NOMO-1 treated with dmso at 0.1 percent for 144 hours (cell line): ENCODE data around the gene CAPN12.

Source experiments
- DNase-seq: peaks from one replicate; lab custom pipeline; 2025; ENCODE audit not compliant: unreplicated experiment; lab: John Stamatoyannopoulos, UW

The CAPN12 gene

DNA sequence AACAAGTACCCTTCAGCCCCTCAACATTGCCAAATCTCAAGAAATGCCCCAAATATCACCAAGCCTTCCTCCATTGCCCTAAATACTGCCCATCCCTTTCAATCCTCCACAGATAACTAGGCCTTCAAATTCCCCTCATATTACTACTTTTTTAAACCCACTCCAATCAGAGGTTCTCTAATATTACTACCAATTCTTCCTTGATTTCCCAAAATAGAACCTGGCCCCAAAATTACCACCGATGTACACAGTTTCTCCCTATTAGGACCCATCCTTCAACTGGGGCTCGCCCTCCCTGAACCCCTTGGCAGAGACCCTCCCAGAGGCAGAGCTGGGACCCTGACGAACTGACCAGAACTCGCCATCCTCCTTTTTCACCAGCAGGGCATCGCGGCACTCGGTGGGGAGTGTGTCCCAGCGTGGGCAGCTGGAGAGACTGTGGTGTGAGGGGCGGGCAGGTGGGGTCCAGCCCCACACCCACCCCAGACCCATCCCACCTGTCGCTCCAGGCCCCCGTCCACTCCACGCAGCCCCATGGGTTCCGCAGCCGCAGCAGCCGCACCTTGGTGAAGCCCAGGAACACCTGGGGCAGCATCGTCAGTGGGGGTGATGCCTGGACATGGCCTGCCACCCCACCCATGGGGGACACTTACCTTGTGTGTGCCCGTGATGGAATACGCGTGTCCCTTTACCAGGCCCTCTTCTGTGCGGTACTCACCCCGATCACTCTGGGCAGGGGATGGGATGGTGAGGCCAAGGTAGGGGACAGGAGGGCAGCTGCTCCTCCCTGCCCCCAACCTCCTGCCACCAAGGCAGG lies 6.1 kb downstream of the CAPN12 start:
- DNase-seq: no peak

DNA sequence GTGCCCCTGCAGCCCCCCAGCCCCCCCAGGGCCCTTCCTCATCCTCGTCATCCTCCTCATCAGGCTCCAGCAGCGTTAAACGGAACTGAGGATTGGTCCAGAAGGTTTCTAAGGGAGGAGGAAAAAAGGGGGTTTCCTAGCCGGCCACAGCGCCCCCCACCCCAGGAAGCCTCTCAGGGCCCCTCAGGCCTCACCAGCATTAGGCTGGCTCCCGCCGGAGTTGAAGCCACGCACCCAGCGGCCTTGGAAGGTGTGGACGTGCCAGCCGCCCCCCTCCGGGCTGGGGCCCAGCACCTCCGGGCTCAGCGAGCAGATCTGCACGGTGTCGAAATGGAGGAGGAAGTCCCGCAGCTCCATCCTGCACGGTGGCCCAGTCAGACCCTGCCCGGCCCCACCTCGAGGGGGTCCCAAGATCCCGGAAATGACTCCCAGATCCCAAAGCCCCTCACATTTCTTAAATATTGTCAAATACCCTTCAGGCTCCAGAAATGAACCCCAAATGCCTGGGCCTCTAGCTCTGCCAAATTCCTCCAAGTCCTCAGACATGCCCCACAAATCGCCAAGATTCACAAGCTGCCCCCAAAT lies 6.9 kb downstream of the CAPN12 start:
- no peak for DNase-seq

DNA sequence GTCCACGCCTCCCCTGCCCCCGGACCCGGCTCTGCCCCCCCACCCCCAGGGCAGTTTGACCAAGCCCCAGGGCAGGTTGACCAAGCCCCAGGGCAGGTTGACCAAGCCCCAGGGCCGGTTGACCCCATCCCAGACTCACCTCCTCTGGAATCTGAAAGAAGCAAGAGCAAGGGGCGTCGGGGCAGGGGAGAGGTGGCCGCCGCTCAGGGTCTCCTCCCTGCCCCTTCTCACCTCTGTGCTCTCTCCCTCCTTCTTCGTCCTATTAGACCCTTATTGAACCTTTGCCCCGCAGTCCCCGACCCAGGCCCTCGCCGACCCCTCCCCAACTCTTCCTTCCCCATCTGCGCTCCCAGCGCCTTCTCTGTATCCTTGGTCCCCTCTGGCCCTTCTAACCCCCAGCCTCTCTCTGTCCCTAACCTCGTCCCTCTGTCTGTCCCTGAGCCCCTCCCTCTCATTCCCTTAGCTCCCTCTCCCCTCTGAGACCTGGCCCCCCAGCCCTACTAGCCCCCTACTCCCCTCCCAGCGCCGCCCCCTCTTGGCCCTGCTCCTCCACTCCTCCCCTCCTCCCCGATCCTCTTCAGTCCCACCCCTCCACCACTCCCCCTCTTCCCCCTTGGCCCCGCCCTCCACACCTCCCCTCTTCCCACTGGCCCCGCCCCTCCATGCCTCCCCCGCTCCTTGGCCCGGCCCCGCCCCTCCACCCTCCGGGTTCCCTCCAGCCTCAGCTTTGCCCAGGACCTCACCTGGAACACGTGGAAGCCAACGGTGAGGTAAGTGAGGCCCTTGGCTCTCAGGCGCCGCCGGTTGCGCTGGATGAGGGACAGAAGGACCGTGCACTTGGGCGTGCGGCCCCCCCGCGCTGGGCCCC lies 7.6 kb downstream of the CAPN12 start:
- DNase-seq: no peak

DNA sequence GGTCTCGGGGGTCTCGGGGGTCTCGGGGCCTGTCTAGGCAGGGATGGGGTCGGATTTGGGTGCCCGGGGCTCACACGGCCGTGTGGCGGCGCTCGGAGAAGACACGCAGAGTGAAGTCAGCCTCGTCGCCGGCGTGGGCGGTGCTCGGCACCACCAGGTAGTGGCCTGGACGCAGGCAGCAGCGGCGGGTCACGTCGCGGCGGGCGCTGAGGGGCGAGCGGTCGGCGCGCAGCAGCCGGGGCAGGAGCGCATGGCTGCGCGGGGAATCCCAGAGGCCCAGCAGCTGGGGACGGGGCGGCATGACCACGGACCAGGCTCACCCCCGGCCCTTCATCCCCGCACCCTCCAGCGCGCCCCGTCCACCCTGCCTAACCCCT lies 8.2 kb downstream of the CAPN12 start:
- peak; percentile 14 for DNase-seq

DNA sequence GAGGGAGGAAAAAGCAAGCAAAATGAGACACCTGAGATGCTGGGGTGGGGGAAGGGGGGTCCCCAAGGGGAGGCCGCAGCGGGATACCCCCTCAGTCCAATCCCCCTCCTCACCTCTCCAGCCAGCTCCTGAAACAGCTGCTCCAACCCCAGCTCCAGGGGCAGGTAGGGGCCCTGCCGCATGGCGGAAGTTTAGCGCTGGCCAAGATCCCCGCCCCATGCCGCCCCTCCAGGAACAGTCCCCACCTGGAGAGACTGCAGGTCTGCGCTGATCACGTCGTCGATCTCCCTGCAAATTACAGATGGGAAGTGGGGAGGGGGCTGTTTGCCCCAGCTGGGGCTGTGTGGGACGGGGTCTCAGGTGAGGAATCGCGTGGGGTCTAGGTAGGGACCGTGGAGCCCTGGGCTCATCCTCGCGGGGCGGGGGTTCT lies 9.0 kb downstream of the CAPN12 start:
- no peak for DNase-seq

DNA sequence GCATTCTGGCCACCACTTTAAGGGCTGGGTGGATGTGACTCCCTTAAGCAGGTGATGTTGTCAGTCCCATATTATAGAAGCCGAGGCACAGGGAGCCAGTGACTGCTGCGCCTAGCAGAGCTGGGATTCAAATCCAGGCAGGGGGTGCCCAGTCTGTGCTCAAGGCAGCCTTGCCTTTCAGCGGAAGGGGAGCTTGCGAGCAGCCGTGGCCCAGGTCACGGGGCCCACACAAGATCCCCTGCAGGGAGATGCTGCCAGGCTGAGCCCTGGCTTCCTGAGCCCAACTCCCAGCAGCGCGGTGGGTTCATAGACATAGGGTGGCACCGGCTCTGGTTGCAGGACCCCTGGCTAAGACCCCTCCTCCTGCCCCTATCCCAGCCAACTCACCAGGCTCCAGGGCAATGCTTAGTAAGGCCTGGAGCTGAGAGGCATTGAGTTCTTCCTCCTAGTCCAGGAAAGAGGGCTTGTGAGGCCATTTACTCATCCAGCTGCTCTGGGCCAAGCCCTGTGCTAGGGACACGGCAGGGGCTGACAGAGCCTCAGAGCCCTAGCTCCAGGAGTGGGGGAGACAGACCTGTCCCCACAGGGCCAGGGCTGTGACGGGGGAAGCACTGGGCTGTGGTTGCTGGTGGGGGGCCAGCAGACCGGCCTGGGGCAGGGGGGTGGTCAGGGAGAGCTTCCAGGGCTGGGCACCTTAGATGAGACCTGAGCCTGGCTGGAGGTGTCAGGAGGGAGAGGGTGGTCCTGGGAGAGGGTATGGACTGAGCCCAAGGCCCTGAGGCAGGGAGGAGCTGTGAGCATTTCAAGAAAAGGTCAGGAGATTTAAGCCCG lies 9.6 kb downstream of the CAPN12 start:
- DNase-seq: no peak

DNA sequence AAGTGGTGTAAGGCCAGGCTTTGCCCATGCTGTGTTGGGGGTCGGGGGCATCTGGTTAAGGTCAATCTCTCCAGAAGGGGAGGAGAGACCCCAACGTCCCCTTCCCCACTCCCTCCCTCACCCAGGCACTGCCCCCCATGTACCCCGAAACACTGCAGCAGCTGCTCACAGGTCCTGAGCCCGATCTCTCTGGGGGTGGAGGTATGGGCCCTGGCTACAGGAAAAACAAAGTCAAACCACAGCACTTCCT lies 10.2 kb downstream of the CAPN12 start:
- DNase-seq: peak; percentile 22

DNA sequence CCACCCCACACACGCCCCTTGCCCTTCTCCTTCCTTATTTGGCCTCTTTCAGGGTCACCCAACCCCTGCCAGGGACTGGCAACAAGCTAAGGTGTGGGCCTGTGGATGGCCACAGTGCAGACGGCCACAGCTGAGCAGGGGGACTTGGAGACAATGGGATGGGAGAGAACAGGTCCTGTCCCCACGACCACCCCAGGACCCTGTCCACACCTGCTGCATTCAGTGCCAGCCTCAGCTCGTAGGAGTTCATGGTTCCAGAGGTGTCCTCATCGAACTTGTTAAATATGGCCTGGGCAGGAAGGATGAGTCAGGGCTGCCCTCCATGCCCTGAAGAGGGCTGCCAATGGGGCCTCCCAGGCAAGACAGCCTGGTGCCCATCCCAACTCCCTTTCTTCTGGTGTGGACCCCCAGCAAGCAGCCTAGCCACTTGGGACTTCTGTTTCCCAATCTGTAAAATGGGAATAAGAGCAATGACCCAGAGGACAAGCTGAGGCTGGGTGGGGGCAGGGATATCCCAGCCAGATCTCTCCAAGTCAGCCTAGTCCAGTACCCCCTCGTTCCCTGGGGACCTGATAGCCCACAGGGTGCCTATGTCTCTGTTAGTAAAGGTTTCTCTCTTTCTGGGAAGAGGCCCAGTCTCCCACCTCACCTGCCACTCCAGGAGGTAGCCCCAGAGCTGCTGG lies 10.6 kb downstream of the CAPN12 start:
- no peak for DNase-seq

DNA sequence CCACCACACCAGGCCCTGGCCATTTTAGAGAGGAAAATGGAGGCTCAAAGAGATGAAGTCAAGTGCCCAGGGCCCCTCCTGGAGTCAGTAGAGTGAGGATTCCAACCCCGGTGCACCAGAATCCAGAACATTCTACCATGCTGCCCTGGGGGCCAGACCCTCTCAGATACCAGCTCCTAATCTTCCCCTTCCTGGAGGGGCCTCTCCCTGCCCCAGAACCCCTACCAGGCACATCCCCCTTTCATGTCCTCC lies 11.1 kb downstream of the CAPN12 start:
- no peak for DNase-seq

DNA sequence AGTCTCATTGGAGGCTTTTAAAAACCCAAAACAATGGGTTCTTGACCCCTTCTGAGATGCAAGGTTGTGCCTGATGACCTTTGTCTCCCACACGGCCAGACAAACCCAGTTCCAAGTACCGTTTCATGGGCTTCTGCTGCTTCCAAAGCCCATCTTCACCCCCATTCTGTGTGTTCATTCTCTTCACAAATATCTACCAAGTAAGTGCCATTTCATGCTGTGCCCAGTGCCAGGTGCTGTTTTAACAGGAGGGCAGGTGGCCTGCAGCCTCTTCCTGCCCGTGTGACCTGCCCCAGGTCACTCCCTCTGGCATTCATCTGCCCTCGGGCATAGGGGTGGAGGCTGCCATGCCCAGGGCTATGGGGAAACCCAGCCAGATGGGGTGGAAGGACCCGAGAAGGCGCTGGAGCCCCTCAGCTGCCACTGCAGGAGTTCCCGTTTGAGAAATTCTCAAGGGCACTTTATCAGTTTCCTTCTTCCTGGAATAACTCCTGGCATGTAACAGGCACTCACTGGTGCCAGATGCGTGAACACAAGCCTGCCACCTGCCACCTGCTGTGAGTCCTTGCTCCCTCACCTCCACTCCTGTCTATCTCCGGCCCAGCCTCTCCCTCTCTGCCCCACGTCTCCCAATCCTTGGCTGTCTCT lies 12.5 kb downstream of the CAPN12 start:
- DNase-seq: no peak

DNA sequence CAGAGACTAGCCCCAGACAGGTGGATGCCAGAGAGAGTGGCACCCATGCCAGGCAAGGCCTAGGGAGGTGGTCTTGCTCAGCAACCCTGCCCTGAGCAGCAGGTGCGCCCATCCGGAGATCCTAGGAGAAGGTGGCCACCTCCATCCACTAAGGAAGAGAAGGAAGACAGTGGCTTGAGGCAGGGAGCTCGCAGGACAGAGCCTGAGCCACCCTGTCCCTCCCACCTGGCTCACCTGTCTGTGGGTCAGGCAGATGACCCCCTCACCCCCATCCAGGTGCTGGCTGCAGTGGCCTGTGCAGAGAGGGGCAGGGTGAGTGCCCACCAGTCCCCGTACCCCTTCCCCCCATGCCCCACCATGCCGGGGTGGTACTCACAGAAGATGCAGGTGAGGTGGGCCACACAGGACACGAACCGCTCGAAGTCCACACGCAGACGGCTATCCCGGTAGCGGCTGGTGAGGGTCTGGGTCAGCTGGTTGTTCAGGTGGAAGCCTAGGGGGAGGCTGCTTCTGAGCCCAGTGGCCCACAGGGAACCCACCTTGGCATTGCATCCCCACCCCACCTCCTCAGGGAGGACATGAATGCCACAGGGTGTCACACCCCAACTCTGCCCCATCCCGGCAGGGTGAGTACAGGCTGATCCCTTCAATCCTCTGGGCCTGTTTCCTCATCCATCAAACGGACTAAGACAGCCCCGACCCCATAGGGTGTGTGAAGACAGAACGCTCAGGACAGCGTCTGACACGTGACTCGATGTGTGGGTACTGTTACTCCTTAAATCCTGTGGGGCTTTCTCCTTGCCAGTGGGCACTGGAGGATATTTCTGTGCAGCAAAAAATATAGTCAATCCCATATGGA lies 13.3 kb downstream of the CAPN12 start:
- DNase-seq: no peak

DNA sequence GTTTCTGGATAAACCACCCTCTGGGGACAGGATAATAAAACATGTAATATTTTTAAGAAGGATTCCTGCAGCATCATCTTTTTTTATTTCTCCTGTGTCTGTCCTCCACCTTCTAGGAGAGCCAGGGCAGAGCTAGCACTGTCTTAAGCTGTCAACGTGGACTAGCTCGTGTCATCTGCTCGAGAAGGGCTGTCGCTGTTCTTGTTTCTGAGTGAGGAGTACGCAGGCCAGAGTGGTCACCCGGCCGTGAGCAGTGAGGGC lies 13.9 kb downstream of the CAPN12 start:
- no peak for DNase-seq

DNA sequence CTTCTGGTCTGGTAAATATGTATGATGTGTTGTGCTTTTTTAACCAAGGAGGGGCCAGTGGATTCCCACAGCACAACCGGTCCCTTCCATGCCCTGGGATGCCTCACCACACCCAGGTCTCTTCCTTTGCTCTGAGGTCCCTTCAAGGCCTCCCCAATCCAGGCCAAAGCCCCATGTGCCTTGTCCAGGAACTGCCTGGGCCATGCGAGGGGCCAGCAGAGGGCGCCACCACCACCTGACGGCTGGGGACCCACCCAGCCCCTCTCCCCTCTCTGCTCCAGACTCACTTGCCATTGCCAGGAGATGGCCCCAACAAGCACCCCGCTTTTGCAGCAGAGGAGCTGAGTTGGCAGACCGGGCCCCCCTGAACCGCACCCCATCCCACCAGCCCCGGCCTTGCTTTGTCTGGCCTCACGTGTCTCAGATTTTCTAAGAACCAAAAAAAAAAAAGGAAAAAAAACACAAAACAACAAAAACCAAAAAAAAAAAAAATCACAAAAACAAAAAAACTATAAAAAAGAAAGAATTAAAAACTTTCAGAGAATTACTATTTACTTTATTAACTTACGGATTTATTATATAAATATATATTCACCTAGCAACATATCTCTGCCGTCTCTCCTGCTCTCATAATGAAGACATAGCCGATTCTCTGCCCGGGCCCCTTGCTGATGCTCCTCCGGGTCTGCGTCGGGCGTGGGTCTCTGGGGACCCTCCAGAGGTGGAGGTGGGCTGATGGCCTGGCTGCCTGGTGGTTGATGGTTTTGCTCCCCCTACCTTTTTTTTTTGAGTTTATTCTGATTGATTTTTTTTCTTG lies 14.4 kb downstream of the CAPN12 start:
- no peak for DNase-seq

DNA sequence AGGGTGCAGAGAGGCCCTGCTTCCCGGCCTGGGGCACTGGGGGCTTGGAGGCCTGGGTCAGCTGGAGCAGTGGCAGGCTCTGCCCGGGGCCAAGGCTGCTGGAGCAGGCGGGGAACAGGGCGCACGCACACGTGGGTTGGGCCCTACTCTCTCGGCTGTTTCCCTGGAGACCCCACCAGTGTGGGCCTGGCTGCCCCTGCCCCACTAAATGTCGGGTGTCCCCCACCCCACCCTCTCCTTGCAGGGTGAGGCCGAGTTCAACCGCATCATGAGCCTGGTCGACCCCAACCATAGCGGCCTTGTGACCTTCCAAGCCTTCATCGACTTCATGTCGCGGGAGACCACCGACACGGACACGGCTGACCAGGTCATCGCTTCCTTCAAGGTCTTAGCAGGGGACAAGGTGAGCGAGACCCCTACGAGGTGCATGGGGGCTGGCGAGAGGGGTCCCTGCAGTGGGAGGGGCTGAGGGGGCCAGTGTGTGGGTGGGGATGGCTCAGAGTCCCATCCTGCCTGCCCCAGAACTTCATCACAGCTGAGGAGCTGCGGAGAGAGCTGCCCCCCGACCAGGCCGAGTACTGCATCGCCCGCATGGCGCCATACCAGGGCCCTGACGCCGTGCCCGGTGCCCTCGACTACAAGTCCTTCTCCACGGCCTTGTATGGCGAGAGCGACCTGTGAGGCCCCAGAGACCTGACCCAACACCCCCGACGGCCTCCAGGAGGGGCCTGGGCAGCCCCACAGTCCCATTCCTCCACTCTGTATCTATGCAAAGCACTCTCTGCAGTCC lies 15.3 kb downstream of the CAPN12 start:
- DNase-seq: no peak

DNA sequence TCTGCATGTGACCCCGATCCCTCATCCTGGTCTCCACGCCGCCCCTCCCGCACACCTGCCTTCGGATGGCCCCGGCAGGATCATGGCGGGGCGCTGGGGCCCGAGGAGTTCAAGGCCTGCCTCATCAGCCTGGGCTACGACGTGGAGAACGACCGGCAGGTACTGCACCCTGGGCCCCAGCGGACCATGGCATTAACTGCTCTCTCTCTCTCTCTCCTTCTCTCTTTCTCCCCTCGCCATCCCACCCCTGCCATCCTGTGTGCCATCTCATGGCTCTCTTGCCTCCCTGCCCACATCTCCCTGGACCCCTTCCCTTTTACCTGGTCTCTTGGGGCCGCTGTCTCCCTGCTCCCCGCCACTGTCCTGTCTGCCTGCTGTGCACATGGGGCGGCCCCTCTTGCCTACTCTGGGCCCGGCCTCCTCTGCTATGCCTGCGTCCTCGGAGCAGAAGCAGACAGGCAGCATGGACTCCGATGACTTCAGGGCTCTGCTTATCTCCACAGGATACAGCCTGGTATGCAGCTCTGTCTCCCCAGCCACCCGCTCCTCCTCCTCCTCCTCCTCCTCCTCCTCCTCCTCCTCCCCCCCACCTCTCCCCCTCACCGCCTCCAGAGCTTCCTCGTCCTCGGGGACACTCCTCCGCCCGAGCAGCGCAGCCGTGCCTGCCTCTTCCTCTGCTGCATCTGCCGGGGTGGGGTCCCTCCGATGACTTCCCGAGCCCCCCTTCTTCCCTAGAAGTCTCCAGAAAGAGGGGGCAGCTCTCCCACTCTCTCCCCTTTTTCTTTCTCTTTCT lies 16.2 kb downstream of the CAPN12 start:
- DNase-seq: no peak

DNA sequence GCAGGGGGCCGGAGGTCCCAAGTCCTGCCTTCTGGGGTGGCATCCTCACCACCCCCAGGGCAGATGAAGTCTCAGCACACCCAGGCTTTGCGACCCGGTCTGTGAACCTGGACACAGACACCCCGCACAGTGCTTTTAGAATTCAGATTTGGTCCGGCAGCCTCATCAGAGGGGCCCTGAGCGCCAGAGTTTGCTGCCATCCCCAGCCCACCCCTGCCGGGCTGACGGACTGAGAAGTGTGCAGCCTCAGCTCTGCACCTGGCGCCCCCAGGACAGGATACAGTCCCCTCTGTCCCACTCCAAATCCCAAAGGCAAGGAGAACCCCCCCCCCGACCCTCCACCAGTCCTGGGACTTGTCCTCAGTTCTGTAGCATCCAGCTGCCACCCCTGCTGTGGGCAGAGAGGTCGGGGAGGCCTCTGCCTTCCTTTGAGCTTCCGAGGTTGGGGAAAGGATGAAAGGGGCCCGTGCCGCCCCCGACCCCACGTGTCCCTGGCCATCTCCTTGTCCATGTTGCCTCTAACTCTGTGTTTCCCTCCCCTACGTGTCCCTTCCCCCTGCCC lies 16.9 kb downstream of the CAPN12 start:
- DNase-seq: no peak

DNA sequence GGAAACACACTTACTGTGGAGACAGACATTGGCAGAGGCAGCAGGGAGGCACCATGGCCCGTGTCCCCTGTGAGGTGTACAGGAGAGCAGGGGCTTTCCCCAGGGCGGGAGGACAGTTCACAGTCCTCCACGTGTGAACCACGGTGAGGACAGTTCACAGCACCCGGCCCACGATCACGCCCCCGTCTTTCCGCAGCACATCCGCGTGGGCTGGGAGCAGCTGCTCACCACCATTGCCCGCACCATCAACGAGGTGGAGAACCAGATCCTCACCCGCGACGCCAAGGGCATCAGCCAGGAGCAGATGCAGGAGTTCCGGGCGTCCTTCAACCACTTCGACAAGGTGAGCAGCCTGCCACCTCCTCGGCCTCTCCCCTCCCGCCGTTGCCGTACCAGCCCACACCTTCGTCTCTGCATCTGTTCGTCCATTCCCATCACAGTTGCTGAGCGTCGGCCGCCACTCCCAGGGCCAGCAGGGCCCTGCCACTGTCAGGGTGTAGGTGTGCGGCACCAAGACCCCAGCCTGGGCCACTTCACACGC lies 17.4 kb downstream of the CAPN12 start:
- DNase-seq: no peak
